Activated CD4-positive, alpha-beta T cell treated with anti-CD3 and anti-CD28 coated beads, Interleukin-2, amount 50 U/mL, for 24 hours (primary cell): Measurements from ENCODE around the gene PAK1IP1.
A peak's percentile ranks its signal among the peaks of the same experiment; 100 is the strongest.
"Not testable (repeated sequence)": the region's sequence is repeated elsewhere in the genome, so short reads cannot be mapped to it uniquely, and the experiment has no call there.

Source experiments
- DNase-seq, 2 donors: peaks; one replicate each; pipeline ENCODE4 v3.0.0-alpha.2; 2020; ENCODE audit warnings: low read depth in 1 of 2, low spot score in 1 of 2

The PAK1IP1 gene, protein sequence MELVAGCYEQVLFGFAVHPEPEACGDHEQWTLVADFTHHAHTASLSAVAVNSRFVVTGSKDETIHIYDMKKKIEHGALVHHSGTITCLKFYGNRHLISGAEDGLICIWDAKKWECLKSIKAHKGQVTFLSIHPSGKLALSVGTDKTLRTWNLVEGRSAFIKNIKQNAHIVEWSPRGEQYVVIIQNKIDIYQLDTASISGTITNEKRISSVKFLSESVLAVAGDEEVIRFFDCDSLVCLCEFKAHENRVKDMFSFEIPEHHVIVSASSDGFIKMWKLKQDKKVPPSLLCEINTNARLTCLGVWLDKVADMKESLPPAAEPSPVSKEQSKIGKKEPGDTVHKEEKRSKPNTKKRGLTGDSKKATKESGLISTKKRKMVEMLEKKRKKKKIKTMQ

DNA sequence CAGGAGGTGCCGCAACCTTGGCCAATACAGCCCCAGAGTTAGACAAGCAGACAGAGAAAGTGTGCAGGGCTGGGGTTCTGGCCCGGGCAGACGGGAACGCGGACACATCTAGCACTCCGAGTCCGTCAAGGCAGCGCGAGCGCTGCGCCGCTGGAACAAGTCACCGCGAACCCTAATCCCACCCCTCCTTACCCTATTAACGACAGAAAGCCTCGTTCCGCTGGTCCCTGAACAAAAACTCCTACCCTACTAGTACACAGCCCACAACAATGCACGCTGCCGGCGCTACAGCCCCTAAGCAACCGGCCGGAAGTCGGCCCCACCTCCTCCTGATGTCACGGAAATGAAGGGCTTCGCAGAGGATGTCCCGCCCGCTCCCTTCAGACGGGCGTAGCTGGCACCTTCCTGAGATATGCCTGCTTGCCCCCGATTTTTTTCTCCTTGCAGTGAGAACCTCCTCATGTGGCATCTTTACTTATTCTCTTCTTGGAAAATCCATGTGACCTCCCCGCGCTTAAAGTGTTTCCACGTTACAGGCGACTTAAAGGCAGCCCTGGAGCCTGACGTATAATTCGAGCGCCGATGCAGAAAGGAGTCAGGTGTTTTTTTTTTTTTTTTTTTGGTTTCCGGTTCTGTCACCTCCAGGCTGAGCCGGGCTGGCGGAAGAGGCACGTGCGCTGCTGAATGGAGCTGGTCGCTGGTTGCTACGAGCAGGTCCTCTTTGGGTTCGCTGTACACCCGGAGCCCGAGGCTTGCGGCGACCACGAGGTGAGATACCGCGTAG is at the start of gene PAK1IP1, which contains the start of gene C6orf52:
Gene PAK1IP1 (plus strand): TSS at position 671 of the 784 bp plus-strand sequence. CDS start 14 bp downstream, at position 685.
Gene C6orf52 (minus strand): TSS at position 315 of the 784 bp plus-strand sequence. CDS start 7,066 bp downstream, outside the sequence.
- peak; percentile 81 to 90 for DNase-seq

DNA sequence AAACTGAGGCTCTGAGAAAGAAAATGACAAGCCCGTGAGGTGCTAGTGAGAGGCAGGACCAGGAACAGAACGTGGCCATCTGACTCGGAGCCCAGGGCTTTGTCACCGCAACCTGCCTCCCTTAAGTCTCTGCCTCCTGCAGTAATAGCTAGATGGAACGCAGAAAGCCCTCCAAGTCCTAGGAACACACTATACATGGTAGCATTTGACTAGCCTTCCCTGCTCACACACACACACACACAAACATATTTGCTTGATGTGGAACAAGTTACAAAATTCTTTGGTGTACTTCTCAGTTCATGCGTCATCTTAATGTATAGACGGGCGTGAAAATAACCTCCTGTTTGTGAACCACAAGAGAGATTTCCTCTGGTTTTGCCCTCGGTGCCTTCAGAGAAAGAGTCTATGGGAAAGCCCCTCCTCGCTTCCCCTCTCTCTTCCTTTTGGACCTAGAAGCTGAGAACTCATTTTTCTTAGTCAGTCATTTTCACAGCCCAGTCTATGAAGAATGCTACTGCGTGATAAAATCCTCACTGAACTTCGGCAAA is 39.2 kb upstream of the PAK1IP1 start:
- no peak for DNase-seq

DNA sequence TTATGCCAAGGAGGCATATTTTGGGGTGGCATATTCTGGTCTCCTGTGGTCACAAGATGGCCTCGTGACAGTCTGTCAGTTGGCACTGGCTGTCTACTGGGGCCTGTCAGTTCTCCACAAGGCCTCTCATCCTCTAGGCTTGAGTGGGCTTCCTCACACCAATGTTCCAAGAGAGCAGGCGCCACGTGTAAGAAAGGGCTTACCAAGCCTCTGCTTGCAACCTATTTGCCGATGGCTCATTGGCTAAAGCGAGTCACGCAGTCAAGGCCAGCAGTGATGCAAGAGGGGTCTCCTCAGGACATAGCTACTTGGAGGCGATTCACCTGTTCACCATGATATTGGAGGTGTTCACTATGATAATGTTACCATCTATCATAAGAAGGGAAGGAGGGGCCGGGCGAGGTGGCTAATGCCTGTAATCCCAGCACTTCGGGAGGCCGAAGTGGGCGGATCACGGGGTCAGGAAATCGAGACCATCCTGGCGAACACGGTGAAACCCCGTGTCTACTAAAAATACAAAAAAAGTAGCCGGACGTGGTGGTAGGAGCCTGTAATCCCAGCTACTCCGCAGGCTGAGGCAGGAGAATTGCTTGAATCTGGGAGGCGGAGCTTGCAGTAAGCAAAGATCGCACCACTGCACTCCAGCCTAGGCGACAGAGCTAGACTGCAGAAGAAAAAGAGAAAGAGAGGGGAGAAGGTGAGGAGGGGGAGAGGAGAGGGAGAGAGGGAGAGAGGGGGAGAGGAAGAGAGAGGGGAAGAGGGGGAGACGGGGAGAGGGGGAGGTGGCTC is 35.7 kb upstream of the PAK1IP1 start:
- no peak for DNase-seq

DNA sequence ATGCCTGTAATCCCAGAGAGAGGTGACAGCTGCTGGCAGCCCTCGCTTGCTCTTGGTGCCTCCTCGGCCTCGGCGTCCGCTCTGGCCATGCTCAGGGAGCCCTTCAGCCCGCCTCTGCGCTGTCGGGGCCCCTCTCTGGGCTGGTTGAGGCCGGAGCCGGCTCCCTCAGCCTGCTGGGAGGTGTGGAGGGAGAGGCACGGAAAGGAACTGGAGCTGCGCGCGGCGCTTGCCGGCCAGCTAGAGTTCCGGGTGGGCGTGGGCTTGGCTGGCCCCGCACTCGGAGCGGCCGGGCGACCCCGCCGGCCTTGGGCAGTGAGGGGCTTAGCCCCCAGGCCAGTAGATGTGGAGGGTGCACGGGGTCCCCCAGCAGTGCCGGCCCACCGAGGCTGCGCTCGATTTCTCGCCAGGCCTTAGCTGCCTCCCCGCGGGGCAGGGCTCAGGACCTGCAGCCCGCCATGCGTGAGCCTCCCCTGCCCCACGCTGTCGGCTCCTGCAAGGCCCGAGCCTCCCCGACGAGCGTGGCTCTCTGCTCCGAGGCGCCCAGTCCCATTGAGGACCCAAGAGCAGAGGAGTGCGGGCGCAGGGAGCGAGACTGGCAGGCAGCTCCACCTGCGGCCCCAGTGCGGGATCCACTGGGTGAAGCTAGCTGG is 34.9 kb upstream of the PAK1IP1 start:
- no peak for DNase-seq

DNA sequence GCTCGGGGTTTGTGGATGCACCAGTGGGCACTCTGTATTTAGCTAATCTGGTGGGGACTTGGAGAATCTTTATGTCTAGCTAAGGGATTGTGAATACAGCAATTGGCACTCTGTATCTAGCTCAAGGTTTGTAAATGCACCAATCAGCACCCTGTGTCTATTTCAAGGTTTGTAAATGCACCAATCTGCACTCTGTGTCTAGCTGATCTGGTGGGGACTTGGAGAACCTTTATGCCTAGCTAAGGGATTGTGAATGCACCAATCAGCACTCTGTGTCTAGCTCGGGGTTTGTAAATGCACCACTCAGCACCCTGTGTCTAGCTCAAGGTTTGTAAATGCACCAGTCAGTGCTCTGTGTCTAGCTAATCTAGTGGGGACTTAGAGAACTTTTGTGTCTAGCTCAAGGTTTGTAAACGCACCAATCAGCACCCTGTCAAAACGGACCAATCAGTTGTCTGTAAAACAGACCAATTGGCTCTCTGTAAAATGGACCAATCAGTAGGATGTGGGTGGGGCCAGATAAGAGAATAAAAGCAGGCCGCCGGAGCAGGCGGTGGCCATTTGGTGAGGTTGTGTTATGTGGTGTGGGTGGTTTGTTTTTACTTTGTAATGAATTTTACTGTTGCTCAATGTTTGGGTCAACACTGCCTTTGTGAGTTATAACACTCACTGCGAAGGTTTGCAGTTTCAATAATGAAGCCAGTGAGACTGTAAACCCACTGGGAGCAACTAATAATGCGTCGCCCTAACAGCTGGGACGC is 34.2 kb upstream of the PAK1IP1 start:
- not testable (repeated sequence) for DNase-seq

DNA sequence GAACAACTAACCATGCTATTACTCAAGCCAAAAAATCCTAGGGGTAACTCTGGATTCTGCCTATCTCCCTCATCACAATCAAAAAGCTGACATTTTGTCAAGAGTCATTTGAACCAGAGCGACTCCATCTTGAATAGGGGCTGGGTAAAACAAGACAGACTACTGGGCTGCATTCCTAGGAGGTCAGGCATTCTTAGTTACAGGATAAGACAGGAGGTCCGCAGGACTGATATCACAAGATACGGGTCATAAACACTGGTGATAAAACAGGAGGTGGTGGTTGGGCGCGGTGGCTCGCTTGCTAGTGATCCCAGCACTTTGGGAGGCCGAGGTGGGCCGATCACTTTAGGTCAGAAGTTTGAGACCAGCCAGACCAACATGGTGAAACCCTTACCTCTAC is 32.6 kb upstream of the PAK1IP1 start:
- no peak for DNase-seq

DNA sequence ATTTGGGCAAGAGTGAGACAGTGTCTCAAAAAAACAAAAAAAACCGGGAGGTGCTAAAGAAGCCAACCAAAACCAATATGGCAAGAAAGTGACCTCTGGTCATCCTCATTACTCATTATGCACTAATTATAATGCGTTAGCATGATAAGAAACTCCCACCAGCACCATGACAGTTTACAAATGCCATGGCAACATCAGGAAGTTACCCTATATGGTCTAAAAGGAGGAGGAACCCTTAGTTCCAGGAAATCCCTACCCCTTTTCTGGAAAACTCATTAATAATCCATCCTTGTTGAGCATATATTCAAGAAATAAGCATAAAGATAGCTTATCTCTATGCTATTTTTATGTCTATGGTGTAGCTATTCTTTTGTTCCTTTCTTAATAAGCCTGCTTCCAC is 32.0 kb upstream of the PAK1IP1 start:
- DNase-seq: no peak

DNA sequence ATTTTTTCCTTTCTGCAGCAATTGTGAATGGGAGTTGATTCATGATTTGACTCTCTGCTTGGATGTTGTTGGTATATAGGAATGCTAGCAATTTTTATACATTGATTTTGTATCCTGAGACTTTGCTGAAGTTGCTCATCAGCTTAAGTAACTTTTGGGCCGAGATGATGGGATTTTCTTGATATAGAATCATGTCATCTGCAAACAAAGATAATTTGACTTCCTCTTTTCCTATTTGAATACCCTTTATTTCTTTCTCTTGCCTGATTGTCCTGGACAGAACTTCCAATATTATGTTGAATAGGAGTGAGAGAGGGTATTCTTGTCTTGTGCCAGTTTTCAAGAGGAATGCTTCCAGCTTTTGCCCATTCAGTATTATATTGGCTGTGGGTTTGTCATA is 29.2 kb upstream of the PAK1IP1 start:
- DNase-seq: not testable (repeated sequence)

DNA sequence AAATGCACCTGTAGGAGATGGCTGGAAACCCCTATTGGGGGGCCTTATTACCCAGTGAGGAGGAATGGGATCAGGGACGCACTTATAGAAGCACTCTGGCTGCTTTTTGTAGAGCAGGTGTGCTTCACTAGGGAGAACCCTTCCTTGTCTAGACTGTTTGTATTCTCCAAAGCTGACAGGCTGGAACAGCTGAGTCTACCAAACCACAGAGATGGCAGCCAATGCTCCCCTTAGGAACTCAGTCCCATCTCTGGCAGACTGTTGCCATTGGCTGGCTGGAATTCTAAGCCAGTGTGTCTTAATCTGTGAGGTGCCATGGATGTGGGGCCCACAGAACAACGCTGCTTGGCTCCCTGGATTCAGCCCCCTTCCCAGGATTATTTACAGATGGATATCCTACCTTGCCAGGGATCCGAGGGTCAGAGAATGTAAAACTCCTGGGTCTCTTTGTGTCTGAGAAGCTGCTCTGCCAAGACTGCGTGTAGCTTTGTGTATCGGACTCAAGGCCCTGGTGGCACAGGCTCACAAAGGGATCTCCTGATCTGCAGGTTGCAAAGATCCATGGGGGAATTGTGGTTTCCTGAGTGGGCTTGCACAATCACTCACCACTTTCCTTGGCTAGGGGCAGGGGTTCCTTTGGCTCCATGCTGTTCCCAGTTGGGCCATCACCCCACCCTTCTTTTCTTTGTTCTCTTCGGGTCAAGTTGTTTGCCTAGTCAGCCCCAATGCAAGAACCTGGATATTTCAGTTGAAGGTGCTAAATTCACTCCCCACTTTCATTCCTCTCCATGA is 26.4 kb upstream of the PAK1IP1 start:
- no peak for DNase-seq

DNA sequence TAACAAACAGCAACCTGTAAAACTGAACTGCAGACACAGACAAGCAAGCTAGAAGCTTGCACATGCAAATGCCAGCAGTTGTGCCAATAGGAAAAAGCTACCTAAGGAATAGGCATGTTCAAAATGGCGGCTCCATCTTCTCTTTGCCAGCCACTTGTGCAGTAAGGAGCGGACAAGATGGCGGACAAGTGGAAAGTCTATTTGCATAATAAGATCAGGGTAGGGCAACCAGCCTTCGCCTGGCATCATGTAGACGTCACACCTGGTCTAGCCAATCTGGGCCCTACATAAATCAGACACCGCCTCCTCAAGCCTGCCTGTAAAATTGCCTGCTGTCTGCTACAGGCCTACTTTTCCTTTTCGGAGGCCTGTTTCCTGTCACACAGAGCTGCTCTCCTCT is 18.4 kb upstream of the PAK1IP1 start:
- no peak for DNase-seq

DNA sequence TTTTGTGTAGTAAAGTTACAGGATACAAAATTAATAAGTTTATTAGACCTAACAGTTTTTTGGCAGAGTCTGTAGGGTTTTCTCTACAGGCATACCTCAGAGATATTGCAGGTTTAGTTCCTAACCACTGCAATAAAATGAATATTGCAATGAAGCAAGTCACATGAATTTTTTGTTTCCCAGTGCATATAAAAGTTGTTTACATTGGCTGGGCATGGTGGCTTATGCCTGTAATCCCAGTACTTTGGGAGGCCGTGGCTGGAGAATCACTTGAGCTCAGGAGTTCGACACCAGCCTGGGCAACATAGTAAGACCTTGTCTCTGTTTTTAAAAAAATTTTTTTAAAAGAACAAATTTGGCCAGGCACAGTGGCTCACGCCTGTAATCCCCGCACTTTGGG is 16.3 kb upstream of the PAK1IP1 start:
- no peak for DNase-seq

DNA sequence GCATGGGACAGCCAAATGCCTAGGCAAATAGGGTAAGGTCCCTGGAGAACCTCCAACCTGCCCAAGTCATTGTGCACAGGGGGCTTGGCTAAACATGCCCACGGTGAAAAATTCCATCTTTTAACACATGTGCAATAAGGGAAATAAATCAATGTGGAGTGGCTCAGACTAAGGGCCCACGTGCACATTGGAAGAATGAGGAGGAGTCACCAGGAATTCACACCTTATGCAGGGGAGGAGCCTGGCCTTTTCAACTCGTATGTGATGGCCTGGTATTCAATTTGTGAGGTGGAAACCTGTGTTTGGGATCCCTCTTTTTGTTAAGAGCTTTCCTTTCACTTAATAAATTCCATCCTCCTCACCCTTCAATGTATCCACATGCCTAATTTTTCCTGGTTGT is 13.0 kb upstream of the PAK1IP1 start:
- no peak for DNase-seq

DNA sequence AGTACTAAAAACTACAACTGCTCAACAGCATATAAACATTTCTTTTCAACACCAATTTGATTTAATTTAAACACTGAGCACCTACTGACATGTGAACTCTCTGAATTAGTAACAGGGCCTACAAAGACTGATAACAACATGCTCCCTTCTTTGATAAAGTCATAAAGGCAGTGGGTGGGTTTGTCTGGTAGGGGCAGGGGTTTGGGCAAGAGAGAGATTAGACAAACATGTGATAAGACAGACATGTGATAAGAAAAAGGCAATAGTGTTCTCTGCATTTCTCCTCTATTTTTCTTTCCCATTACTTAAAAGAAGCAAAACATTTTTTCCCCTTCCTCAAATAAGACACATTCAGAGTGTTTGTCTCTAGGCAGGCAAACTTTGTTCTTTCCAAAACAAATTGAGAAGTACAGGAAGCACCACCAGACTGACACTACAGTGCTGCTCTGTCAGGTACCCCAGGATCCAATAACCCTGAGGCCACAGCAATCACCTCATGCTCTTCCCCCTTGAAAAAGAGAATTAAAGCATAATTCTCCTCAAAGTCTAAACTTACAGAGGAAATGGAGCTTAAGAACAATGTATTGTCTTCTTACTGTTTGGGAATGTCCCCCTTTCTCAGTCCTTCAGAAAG is 12.3 kb upstream of the PAK1IP1 start:
- DNase-seq: no peak

DNA sequence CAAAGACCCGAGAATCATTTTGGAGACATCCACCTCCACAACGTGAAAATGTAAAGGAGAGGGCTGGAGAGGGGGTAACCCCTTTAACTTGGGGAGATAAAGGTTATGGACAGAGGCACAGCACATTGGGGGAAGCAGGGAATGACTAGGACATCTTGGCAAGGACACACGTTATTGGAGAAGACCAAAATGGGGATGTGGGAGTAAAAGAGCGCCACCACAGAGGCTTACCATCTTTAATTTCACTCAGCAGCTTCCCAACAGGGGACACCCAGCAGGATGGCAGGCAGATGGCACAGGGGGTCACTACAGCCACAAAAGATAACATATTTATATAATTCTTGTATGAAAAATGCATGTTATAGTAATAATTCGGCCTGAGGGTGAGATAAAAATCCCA is 10.2 kb upstream of the PAK1IP1 start:
- DNase-seq: no peak

DNA sequence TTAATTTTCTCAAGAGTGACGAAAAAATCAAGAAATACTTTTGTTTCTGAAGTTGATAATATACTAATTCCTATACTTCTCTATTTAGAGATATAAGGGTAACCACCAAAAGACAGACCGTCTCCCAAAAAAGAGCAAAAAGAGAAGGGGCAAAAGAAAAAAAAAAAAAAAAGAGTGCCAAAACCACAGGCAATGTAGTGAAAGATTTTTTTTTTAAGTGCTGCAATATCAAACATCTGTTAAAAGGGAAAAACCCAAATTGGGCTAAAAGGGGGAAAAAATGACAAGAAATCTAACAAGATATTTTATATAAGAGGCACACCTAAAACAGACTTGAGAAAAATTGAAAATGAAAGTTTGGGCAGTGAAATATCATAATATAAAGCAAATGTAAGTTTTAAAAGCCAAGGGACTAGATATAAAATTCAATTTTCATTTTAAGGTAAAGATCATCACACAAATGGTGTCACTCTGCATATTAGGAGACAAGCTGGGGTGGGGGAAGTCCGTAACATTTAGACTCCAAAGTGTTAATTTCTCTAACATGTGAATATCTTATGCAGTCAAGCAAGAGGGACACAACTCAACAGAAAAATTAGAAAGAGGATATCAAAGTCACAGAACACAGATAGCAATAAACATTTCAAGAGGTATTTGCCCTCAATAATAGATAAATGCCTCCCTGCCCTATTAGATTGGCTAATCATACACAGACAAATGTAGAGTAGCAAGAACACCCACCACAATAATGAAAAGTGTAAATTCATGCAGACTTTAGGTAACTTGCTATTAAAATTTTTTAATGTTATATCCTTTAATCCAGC is 9.5 kb upstream of the PAK1IP1 start:
- no peak for DNase-seq

DNA sequence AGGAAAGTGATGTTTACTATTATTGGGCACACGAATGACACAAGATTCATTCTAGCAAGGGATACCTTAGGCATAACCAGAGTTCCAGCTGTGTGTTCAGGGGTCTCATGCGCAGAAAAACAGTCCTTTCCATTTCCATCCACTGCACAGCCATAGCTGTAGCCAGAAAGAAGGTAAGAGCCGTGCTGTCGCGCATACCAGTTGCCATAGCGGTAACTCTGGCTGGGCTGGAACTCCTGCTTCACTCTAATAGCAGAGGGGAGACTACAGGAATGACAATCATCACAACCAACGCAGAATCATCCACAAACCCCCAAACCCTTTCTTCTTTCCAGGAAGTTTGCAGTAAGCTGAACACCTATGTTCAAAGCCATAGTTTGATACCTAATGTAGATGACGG is 7.9 kb upstream of the PAK1IP1 start:
- no peak for DNase-seq

DNA sequence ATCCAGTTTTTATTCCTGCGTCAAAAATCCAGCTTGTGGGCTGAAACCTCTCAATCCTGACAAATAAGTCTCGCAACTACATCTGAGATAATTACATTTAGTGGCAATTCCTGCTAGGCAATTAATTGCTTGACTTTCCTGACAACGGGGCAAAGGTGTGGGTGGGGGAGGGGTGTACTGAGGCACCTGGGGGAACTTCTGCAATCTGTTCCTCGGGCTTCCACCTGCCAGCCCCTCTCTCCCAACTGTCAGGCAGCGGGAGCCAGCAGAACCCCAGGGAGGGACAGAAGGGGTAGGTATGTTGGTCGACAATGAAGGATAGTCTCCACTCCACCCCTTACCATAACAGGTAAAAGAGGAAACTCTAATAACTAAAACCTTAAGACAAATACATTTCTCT is 7.2 kb upstream of the PAK1IP1 start:
- no peak for DNase-seq
